Keratinocyte (primary cell): ENCODE data around the gene KCNJ16.

ENCODE experiments used
- EZH2 ChIP-seq: IDR thresholded peaks from one replicate; pipeline ENCODE4 v1.6.1; 2012; ENCODE audit warnings: inconsistent platforms, mild to moderate bottlenecking, low read length, moderate library complexity
- TF ChIP-seq, protein P1 (sequence below), 3 experiments: IDR thresholded peaks in 1 of 3; conservative IDR thresholded peaks in 1 of 3; optimal IDR thresholded peaks in 1 of 3; 2 replicates in 2 of 3; 3 replicates in 1 of 3; pipeline versions ENCODE3 to v1.5.1; 2011; ENCODE audit warnings: low read length in 3 of 3, mild to moderate bottlenecking in 3 of 3, moderate library complexity in 2 of 3, control low read depth in 1 of 3, inconsistent platforms in 1 of 3; ENCODE audit not compliant: insufficient read depth in 2 of 3; ENCODE audit errors: extremely low read depth in 1 of 3

DNA sequence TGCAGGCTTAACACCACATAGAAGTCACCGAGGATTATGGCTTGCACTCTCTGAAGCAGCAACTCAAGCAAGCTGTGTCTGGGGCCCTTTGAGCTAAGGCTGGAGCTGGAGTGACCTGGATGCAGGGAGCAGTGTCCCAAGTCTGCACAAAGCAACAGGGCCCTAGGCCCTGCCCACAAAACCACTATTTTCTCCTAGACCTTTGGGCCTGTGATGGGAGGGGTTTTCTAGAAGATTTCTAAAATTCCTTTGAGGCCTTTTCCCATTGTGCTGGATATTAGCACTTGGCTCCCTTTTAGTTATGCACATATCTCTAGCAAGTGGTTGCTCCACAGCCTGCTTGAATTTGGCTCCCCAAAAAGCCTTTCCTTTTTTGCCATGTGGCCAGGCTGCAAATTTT, 44.5 kb downstream of the KCNJ16 start:
- TF ChIP-seq, protein P1, sequence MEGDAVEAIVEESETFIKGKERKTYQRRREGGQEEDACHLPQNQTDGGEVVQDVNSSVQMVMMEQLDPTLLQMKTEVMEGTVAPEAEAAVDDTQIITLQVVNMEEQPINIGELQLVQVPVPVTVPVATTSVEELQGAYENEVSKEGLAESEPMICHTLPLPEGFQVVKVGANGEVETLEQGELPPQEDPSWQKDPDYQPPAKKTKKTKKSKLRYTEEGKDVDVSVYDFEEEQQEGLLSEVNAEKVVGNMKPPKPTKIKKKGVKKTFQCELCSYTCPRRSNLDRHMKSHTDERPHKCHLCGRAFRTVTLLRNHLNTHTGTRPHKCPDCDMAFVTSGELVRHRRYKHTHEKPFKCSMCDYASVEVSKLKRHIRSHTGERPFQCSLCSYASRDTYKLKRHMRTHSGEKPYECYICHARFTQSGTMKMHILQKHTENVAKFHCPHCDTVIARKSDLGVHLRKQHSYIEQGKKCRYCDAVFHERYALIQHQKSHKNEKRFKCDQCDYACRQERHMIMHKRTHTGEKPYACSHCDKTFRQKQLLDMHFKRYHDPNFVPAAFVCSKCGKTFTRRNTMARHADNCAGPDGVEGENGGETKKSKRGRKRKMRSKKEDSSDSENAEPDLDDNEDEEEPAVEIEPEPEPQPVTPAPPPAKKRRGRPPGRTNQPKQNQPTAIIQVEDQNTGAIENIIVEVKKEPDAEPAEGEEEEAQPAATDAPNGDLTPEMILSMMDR (optimal IDR thresholded peaks at IDR 0.05 in 1 of 3, IDR thresholded peaks at IDR 0.05 in 1 of 3, conservative IDR thresholded peaks at IDR 0.05 in 1 of 3; ENCODE audit: extremely low read depth in 1 of 3, insufficient read depth in 2 of 3, low read length in 3 of 3), result no peak
- no peak for TF ChIP-seq EZH2
